ENCODE data around the gene MUL1. TPM values are rescaled to one million over a fixed set of nuclear protein-coding genes. Genes with fewer than 3 reads are reported as not detected.

Gene MUL1
- total RNA-seq, 2 experiments from 2014 or later: 17.6 to 18.6 TPM

- CTCF ChIA-PET: interaction anchor here (1.7 to 1.8 kb wide), 2 partner anchors 114 to 278 kb away, joined by 4 to 9 read pairs; no protein-coding TSS in a partner anchor
- POLR2A ChIA-PET: no interaction called here
Measured at GRCh38 chr1:20491178-20491577, 16.8 kb downstream of the MUL1 start.

GRCh38 chr1:20487236-20487590, 20.7 kb downstream of the MUL1 start:
- ChIA-PET POLR2A (no interaction called here), CTCF (interaction anchor here (0.6 to 1.4 kb wide), 3 partner anchors 335 to 450 kb away, joined by 3 to 4 read pairs (median 3); no protein-coding TSS in a partner anchor)

- POLR2A ChIA-PET: no interaction called here
Measured at GRCh38 chr1:20486457-20487235, 21.3 kb downstream of the MUL1 start.

GRCh38 chr1:20485527-20486456, 22.2 kb downstream of the MUL1 start, which contains the start of gene CAMK2N1:
TSS of gene CAMK2N1 (minus strand) at chr1:20486210. CDS start at chr1:20485379, 831 bp downstream.
- POLR2A ChIA-PET: no interaction called here
- CTCF ChIA-PET: interaction anchor here (1.1 kb wide), 1 partner anchor 9 kb away, joined by 4 read pairs; no protein-coding TSS in a partner anchor

More at GRCh38 chr1:20486457-20487235, 21.3 kb downstream of the MUL1 start:
- CTCF ChIA-PET: interaction anchor here (0.7 to 1.4 kb wide), 3 partner anchors 8 to 449 kb away, joined by 3 to 4 read pairs (median 3); no protein-coding TSS in a partner anchor

GRCh38 chr1:20484519-20485462, 23.2 kb downstream of the MUL1 start:
- ChIA-PET POLR2A (interaction anchor here (0.7 kb wide), 1 partner anchor 11 kb away, joined by 3 read pairs; no protein-coding TSS in a partner anchor), CTCF (interaction anchor here (2.0 kb wide), 1 partner anchor 9 kb away, joined by 7 read pairs; no protein-coding TSS in a partner anchor)

- CTCF ChIA-PET: interaction anchor here (2.0 kb wide), 1 partner anchor 10 kb away, joined by 7 read pairs; no protein-coding TSS in a partner anchor
- POLR2A ChIA-PET: interaction anchor here (0.7 kb wide), 1 partner anchor 11 kb away, joined by 3 read pairs; no protein-coding TSS in a partner anchor
Measured at GRCh38 chr1:20483833-20484518, 24.0 kb downstream of the MUL1 start.

GRCh38 chr1:20483098-20483832, 24.7 kb downstream of the MUL1 start:
- ChIA-PET POLR2A (no interaction called here), CTCF (interaction anchor here (2.0 kb wide), 1 partner anchor 11 kb away, joined by 7 read pairs; no protein-coding TSS in a partner anchor)

- ChIA-PET POLR2A (no interaction called here), CTCF (interaction anchor here (0.6 kb wide), 1 partner anchor 52 kb away, joined by 3 read pairs; no protein-coding TSS in a partner anchor)
Measured at GRCh38 chr1:20481643-20482498, 26.1 kb downstream of the MUL1 start.

- ChIA-PET CTCF (no interaction called here), POLR2A (no interaction called here)
Measured at GRCh38 chr1:20480951-20481617, 26.9 kb downstream of the MUL1 start.

GRCh38 chr1:20480243-20480944, 27.6 kb downstream of the MUL1 start:
- ChIA-PET CTCF (no interaction called here), POLR2A (no interaction called here)

GRCh38 chr1:20479840-20480239, 28.1 kb downstream of the MUL1 start:
- CTCF ChIA-PET: no interaction called here
- POLR2A ChIA-PET: no interaction called here

- ChIA-PET POLR2A (no interaction called here), CTCF (interaction anchor here (0.7 kb wide), 1 partner anchor 266 kb away, joined by 4 read pairs; no protein-coding TSS in a partner anchor)
Measured at GRCh38 chr1:20478057-20478635, 29.8 kb downstream of the MUL1 start.

- CTCF ChIA-PET: no interaction called here
- POLR2A ChIA-PET: no interaction called here
Measured at GRCh38 chr1:20477348-20478056, 30.4 kb downstream of the MUL1 start.

GRCh38 chr1:20476265-20477038, 31.5 kb downstream of the MUL1 start:
- CTCF ChIA-PET: interaction anchor here (0.7 kb wide), 1 partner anchor 47 kb away, joined by 3 read pairs; no protein-coding TSS in a partner anchor
- POLR2A ChIA-PET: no interaction called here

Data from activated CD8-positive, alpha-beta memory T cell treated with anti-CD3 and anti-CD28 coated beads for 36 hours (primary cell).